BLaER1 treated with 17β-estradiol and CSF1 and Interleukin-3, amounts not matched to agents 10 nM and 100 nM (cell line): ENCODE data around the gene EYA4.

Source experiments
- H3K27ac ChIP-seq, 11 experiments: shearing (Covaris generic); formaldehyde crosslinking; 2 replicates each; pipeline ENCODE4 v1.8.1; 2022
- H3K27me3 ChIP-seq, 11 experiments: shearing (Covaris generic); formaldehyde crosslinking; 2 replicates each; pipeline ENCODE4 v1.8.1; 2022
- H3K36me3 ChIP-seq, 11 experiments: shearing (Covaris generic); formaldehyde crosslinking; 2 replicates each; pipeline ENCODE4 v1.8.1; 2022
- H3K4me1 ChIP-seq, 10 experiments: shearing (Covaris generic); formaldehyde crosslinking; 2 replicates each; pipeline ENCODE4 v1.8.1; 2022
- H3K4me2 ChIP-seq, 11 experiments: shearing (Covaris generic); formaldehyde crosslinking; 2 replicates each; pipeline ENCODE4 v1.8.1; 2022
- H3K4me3 ChIP-seq, 10 experiments: shearing (Covaris generic); formaldehyde crosslinking; 2 replicates each; pipeline ENCODE4 v1.8.1; 2022
- H3K9ac ChIP-seq, 11 experiments: shearing (Covaris generic); formaldehyde crosslinking; 2 replicates each; pipeline ENCODE4 v1.8.1; 2022
- H3K9me3 ChIP-seq, 11 experiments: shearing (Covaris generic); formaldehyde crosslinking; replicated peaks in 1 of 11; 2 replicates each; pipeline ENCODE4 v1.8.1; 2022
- H4K20me1 ChIP-seq, 11 experiments: shearing (Covaris generic); formaldehyde crosslinking; 2 replicates each; pipeline ENCODE4 v1.8.1; 2022
- Cebpa-rat ChIP-seq, 11 experiments: shearing (Covaris generic); IDR thresholded peaks; 2 replicates each; pipeline ENCODE4 v1.8.1; 2022

EYA4 gene

DNA sequence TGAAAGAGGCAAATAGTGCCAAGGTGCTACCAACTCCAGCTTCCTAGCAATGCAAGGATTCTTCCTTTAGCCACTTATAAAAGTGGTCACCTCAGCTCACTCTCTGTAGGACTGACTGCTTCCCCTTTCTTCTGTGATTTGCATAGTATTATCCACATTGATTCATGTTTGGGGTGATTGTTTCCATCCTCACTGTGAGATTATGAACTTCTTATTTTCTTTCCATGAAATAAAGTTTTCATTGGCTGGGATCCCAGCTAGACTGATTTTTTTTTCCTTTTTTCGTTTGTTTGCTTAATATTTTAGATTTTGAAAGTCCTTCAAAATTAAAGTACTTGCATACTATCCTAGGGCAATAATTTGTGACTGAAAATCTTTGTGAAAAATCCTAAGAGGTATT, 50.5 kb downstream of the EYA4 start:
- Histone ChIP-seq H3K4me1 (peaks cover 0 to 16% (median 7%) of the 10 kb centered on the region in 10 experiments; a peak in 12 of 20 replicates), H3K27ac (no peak overlapping the region), H3K9ac (no peak overlapping the region), H4K20me1 (no peaks in the 10 kb centered on the region), H3K36me3 (no peaks in the 10 kb centered on the region), H3K4me2 (no peak overlapping the region), H3K9me3 (0 out of 22 replicates have a peak, but pooled peaks cover 0 to 3% (median 0%) of the 10 kb centered on the region in 11 experiments), H3K27me3 (no peaks in the 10 kb centered on the region), H3K4me3 (no peak overlapping the region)
- no peak for TF ChIP-seq Cebpa-rat (IDR thresholded peaks at IDR 0.05)

DNA sequence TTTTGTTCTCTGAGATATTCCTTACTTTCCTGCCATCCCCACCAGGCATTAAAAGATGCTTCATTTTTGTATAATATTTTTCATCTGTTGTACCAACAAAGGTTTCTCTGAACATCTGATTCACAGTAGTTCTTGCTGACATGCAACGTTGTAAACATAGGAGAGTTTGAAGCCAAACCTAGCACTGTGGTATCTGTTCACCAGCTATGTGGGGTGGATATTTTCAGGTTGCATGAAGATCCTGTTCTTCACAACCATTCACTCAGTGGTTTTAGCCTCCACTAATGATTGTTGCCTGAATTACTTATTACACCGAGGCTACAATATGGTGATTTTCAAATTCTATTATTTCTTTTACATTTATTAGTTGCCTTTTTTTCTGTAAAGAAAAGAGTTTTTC, 56.5 kb downstream of the EYA4 start:
- no peak for TF ChIP-seq Cebpa-rat (IDR thresholded peaks at IDR 0.05)
- Histone ChIP-seq H3K27ac (no peak overlapping the region), H3K36me3 (no peaks in the 10 kb centered on the region)

DNA sequence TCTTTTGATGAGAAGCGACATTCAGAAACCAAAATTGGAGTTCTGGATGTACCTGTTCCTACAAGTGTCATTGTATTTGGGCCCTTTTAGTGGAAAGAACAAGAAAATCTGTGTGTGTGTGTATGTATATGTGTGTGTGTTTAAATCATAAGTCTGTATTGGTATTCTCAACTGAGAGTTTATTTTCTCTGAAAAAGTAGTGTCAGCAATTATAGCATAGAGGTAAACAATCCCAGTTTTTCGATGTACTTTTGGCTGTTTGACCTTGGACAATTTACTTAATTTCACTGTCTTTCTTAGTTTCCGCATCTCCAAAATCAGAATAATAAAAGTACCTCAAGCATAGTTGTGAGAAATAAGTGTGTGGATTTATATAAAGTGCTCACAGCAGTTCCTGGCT, 57.2 kb downstream of the EYA4 start:
- H3K9me3 ChIP-seq = 0 out of 22 replicates have a peak, but pooled peaks cover 0 to 3% (median 0%) of the 10 kb centered on the region in 11 experiments
- no peaks in the 10 kb centered on the region for H3K36me3 ChIP-seq
- no peak overlapping the region for H3K9ac ChIP-seq
- peaks cover 0 to 10% (median 6%) of the 10 kb centered on the region in 10 experiments; a peak in 8 of 20 replicates for H3K4me1 ChIP-seq
- no peak overlapping the region for H3K4me2 ChIP-seq
- H3K27ac ChIP-seq = no peak overlapping the region
- H3K4me3 ChIP-seq = no peak overlapping the region
- no peaks in the 10 kb centered on the region for H4K20me1 ChIP-seq
- no peaks in the 10 kb centered on the region for H3K27me3 ChIP-seq
- TF ChIP-seq Cebpa-rat (IDR thresholded peaks at IDR 0.05) = no peak

More for the DNA sequence above, 56.5 kb downstream of the EYA4 start:
- Histone ChIP-seq H3K9me3 (0 out of 22 replicates have a peak, but pooled peaks cover 0 to 3% (median 0%) of the 10 kb centered on the region in 11 experiments), H3K9ac (no peak overlapping the region), H3K4me1 (peaks cover 0 to 10% (median 6%) of the 10 kb centered on the region in 10 experiments; a peak in 8 of 20 replicates), H4K20me1 (no peaks in the 10 kb centered on the region), H3K4me3 (no peak overlapping the region), H3K4me2 (no peak overlapping the region), H3K27me3 (no peaks in the 10 kb centered on the region)

DNA sequence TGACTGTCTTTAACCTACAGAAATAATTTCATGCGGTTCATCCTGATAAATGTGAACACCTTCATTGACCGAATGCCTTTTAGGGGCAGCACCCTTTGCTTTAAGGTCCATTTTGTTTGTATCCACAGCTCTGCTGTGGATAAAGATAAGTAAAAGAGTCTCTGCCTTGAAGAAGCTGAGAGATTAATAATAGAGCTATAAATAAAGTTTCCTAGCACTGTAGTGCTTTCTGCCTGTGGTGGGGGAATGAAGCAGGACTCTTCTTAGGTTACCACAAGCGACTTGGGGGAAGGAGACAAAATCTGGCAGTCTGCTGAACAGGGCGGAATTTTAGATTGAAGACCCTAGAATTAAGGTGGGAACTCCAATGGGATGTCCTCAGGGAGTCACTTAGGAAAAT, 57.6 kb downstream of the EYA4 start:
- H3K27ac ChIP-seq = no peak overlapping the region
- H4K20me1 ChIP-seq = no peaks in the 10 kb centered on the region
- H3K9ac ChIP-seq = no peak overlapping the region
- no peaks in the 10 kb centered on the region for H3K27me3 ChIP-seq
- no peak overlapping the region for H3K4me3 ChIP-seq
- no peak for TF ChIP-seq Cebpa-rat (IDR thresholded peaks at IDR 0.05)
- no peaks in the 10 kb centered on the region for H3K36me3 ChIP-seq
- H3K4me2 ChIP-seq = no peak overlapping the region
- peaks cover 0 to 10% (median 6%) of the 10 kb centered on the region in 10 experiments; a peak in 8 of 20 replicates for H3K4me1 ChIP-seq
- 0 out of 22 replicates have a peak, but pooled peaks cover 0 to 3% (median 0%) of the 10 kb centered on the region in 11 experiments for H3K9me3 ChIP-seq

DNA sequence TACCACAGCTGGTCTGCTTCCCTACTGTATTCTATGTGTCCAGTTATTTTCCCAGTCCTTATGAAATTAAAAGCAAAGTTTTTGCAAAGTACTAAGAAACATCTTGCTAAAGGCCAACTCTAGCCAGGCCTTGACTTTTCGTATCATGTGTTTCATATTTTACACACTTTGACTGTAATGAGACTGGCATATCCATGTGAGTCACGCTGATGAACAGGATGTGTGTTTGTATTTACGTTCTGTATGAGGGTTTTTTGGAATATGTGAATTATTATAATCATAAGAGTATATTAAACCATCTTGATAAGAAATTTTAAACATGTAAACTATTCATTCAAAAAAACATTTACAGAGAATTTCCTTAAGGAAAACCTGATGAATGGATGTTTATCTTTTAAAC, 59.7 kb downstream of the EYA4 start:
- no peak for TF ChIP-seq Cebpa-rat (IDR thresholded peaks at IDR 0.05)
- H3K27me3 ChIP-seq = no peaks in the 10 kb centered on the region
- H3K4me1 ChIP-seq = peaks cover 0 to 10% (median 6%) of the 10 kb centered on the region in 10 experiments; a peak in 8 of 20 replicates
- no peak overlapping the region for H3K27ac ChIP-seq
- H4K20me1 ChIP-seq = no peaks in the 10 kb centered on the region
- H3K4me3 ChIP-seq = no peak overlapping the region
- H3K36me3 ChIP-seq = no peaks in the 10 kb centered on the region
- peaks cover 0 to 8% (median 0%) of the 10 kb centered on the region in 11 experiments; a peak in 4 of 22 replicates for H3K9me3 ChIP-seq
- no peak overlapping the region for H3K4me2 ChIP-seq
- H3K9ac ChIP-seq = no peak overlapping the region

DNA sequence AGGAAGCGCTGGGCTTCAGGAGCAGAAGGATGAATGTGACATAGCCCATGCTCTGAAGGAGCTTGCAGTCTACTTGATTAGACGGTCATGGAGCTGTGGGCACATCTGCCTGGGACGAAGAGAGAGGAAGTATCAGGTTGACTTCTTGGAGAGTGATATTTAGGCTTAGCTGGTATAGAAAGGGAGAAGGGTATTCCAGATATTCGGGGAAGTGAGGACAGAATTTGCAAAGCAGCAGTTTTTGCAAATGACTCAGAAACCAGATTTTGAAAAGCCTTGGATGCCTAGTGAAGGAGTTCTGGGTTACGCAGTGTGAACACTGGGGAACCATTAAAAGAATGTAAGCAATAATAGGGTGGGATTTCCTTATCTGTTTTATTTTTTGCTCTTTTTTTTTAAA, 60.7 kb downstream of the EYA4 start:
- no peak for TF ChIP-seq Cebpa-rat (IDR thresholded peaks at IDR 0.05)
- Histone ChIP-seq H3K27ac (no peak overlapping the region), H3K36me3 (no peaks in the 10 kb centered on the region), H3K27me3 (no peaks in the 10 kb centered on the region), H3K4me3 (no peak overlapping the region), H3K4me2 (peak overlapping the region in 4 of 11 experiments; percentile 8 to 53 (median 20); a peak in 6 of 22 replicates), H3K9me3 (peaks cover 0 to 8% (median 0%) of the 10 kb centered on the region in 11 experiments; a peak in 7 of 22 replicates), H3K9ac (no peak overlapping the region), H3K4me1 (peaks cover 0 to 10% (median 6%) of the 10 kb centered on the region in 10 experiments; a peak in 8 of 20 replicates), H4K20me1 (no peaks in the 10 kb centered on the region)

DNA sequence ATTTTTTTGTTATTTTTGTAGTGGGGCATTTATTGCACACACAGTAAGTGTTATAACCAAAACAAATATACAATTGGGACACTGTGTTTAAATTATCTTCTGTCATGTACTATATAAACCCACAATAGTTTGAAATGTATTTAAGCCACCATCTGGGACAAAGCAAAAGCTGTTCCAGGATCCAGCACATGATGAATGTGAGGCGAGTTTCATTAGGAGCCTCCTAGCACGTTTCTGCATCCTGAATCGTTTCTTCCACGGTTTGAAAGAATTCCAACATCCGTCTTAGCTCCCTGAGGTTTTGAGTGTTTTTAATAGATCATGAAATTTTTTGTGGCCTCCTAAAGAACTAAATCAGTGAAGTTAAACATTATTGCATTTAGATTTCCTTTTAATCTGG, 65.8 kb downstream of the EYA4 start:
- no peak overlapping the region for H3K4me2 ChIP-seq
- no peaks in the 10 kb centered on the region for H4K20me1 ChIP-seq
- H3K9ac ChIP-seq = no peak overlapping the region
- no peaks in the 10 kb centered on the region for H3K27me3 ChIP-seq
- no peak for TF ChIP-seq Cebpa-rat (IDR thresholded peaks at IDR 0.05)
- H3K4me3 ChIP-seq = no peak overlapping the region
- 0 out of 22 replicates have a peak, but pooled peaks cover 0 to 8% (median 0%) of the 10 kb centered on the region in 11 experiments for H3K36me3 ChIP-seq
- no peak overlapping the region for H3K27ac ChIP-seq
- peaks cover 0 to 6% (median 2%) of the 10 kb centered on the region in 10 experiments; a peak in 10 of 20 replicates for H3K4me1 ChIP-seq
- peaks cover 12 to 48% (median 36%) of the 10 kb centered on the region in 11 experiments; a peak in 21 of 22 replicates for H3K9me3 ChIP-seq

DNA sequence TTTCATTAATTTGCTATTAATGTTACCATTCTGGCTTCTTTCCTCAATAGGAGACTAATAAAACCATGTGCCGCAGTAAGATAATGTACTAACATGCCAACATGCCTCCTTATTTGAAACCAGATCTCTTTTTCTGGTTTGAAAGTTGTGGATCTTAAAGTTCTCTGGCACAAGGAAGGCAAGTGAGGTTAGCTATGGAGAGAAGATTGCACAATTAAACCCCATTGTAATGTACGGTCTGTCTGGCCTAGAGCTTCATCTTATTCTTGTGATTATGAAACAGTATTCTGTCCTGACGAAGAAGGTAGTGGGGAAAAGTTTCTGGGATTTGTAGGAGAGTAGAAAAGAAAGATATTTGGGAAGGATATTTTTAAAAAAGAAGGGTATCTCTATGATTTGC, 68.4 kb downstream of the EYA4 start:
- Histone ChIP-seq H3K4me3 (no peak overlapping the region), H3K9me3 (peaks cover 12 to 52% (median 40%) of the 10 kb centered on the region in 11 experiments; a peak in 21 of 22 replicates), H3K9ac (no peak overlapping the region), H3K27ac (no peak overlapping the region), H3K4me2 (no peak overlapping the region), H4K20me1 (no peaks in the 10 kb centered on the region), H3K27me3 (no peaks in the 10 kb centered on the region), H3K4me1 (peaks cover 0 to 29% (median 12%) of the 10 kb centered on the region in 10 experiments; a peak in 15 of 20 replicates), H3K36me3 (0 out of 22 replicates have a peak, but pooled peaks cover 0 to 8% (median 0%) of the 10 kb centered on the region in 11 experiments)
- TF ChIP-seq Cebpa-rat (IDR thresholded peaks at IDR 0.05) = no peak; a peak in 1 of 22 replicates

DNA sequence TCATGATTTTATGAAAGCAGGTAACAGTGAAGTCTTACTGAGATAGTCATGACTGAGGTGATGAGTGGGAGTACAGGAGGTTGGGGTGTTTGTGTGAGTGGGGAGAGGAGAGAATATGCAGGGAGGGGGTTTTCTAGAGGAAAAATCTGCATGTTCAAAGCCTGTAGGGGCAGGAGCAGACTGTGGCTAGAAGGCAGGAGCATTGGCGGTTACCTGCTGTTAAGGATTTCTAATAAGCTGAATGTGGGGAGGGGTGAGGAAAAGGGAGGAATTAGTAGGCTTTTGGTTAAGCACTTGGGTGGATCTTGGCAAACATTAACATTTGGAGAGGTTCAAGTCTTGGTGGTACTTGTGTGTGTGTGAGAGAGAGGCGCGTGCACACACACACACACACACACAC, 70.8 kb downstream of the EYA4 start:
- Histone ChIP-seq H3K27ac (no peak overlapping the region), H3K4me2 (no peak overlapping the region), H3K9ac (no peak overlapping the region), H3K9me3 (peaks cover 12 to 49% (median 38%) of the 10 kb centered on the region in 11 experiments; a peak in 21 of 22 replicates), H3K27me3 (no peaks in the 10 kb centered on the region), H3K36me3 (0 out of 22 replicates have a peak, but pooled peaks cover 0 to 8% (median 0%) of the 10 kb centered on the region in 11 experiments), H3K4me1 (peaks cover 23 to 53% (median 34%) of the 10 kb centered on the region in 10 experiments), H4K20me1 (no peaks in the 10 kb centered on the region), H3K4me3 (no peak overlapping the region)
- no peak for TF ChIP-seq Cebpa-rat (IDR thresholded peaks at IDR 0.05)
